Neural cell (in vitro differentiated cells): ENCODE measurements around the gene ZNF563. TPM values are rescaled to one million over a fixed set of nuclear protein-coding genes. Genes with fewer than 3 reads are reported as not detected.

Experiments
- H2AFZ ChIP-seq: fragments of 200-600, 300-800 bp; sonication (generic), shearing (Covaris generic); 2 replicates; pipeline ENCODE4 v1.6.0; 2014; ENCODE audit warnings: low read depth, mild to moderate bottlenecking, antibody characterized with exemption, low read length, moderate library complexity
- H3F3A ChIP-seq: fragments of 200-600 bp; shearing (Covaris generic); 2 replicates; pipeline ENCODE4 v1.6.1; 2016; ENCODE audit warnings: mild to moderate bottlenecking, moderate library complexity, mixed read lengths, antibody characterized with exemption, low read length; ENCODE audit not compliant: insufficient read depth, poor library complexity, severe bottlenecking
- H3K27ac ChIP-seq: fragments of 200-600, 300-800 bp; sonication (generic), shearing (Covaris generic); 2 replicates; pipeline ENCODE4 v1.5.1; 2014; ENCODE audit warnings: mild to moderate bottlenecking, low read length, moderate library complexity
- H3K27me3 ChIP-seq: fragments of 300-800, 200-600 bp; sonication (generic), shearing (Covaris generic); 2 replicates; pipeline ENCODE4 v1.6.0; 2014; ENCODE audit warnings: mild to moderate bottlenecking, low read depth, low read length, moderate library complexity; ENCODE audit not compliant: insufficient read depth
- H3K36me3 ChIP-seq: fragments of 300-800, 200-600 bp; sonication (generic), shearing (Covaris generic); 2 replicates; pipeline ENCODE4 v1.5.1; 2014; ENCODE audit warnings: mild to moderate bottlenecking, antibody characterized with exemption, low read length, moderate library complexity; ENCODE audit not compliant: insufficient read depth
- H3K4me2 ChIP-seq: fragments of 300-800, 200-600 bp; sonication (generic), shearing (Covaris generic); 2 replicates; pipeline ENCODE4 v1.6.0; 2014; ENCODE audit warnings: mild to moderate bottlenecking, low read length
- H3K4me3 ChIP-seq: fragments of 300-800, 200-600 bp; sonication (generic), shearing (Covaris generic); 2 replicates; pipeline ENCODE4 v1.5.1; 2014; ENCODE audit warnings: mild to moderate bottlenecking, low read length, moderate library complexity
- H3K79me2 ChIP-seq: fragments of 200-600 bp; shearing (Covaris generic); replicated peaks from 2 replicates; pipeline ENCODE4 v1.6.0; 2014; ENCODE audit warnings: mild to moderate bottlenecking, low read length, moderate library complexity; ENCODE audit not compliant: insufficient read depth
- H3K9ac ChIP-seq: fragments of 300-800, 200-600 bp; sonication (generic), shearing (Covaris generic); 2 replicates; pipeline ENCODE4 v1.6.1; 2016; ENCODE audit warnings: mild to moderate bottlenecking, low read length, mixed read lengths
- H3K9me2 ChIP-seq: fragments of 200-600 bp; shearing (Covaris generic); 2 replicates; pipeline ENCODE4 v1.6.1; 2016; ENCODE audit warnings: mild to moderate bottlenecking, low read length, mixed read lengths; ENCODE audit not compliant: insufficient read depth
- H3K9me3 ChIP-seq: fragments of 200-600, 300-800 bp; sonication (generic), shearing (Covaris generic); 2 replicates; pipeline ENCODE4 v1.6.1; 2016; ENCODE audit warnings: mild to moderate bottlenecking, mixed run types, low read length, moderate library complexity, mixed read lengths
- H4K20me1 ChIP-seq: fragments of 200-600 bp; shearing (Covaris generic); 2 replicates; pipeline ENCODE4 v1.6.1; 2016; ENCODE audit warnings: mild to moderate bottlenecking, mixed run types; ENCODE audit not compliant: insufficient read depth
- CTCF ChIP-seq: fragments of 450-650 bp; IDR thresholded peaks from 2 replicates; pipeline ENCODE4 v1.5.1; 2014; ENCODE audit warnings: antibody characterized with exemption, mild to moderate bottlenecking, moderate library complexity; ENCODE audit not compliant: poor library complexity, severe bottlenecking
- EP300 ChIP-seq: fragments of 450-650 bp; conservative IDR thresholded peaks from 2 replicates; pipeline ENCODE4 v1.6.1; 2014; ENCODE audit warnings: antibody characterized with exemption, mild to moderate bottlenecking, moderate library complexity; ENCODE audit not compliant: poor library complexity, severe bottlenecking
- EZH2 ChIP-seq: fragments of 200-600, 300-800 bp; shearing (Covaris generic), sonication (generic); IDR thresholded peaks from 2 replicates; pipeline ENCODE4 v1.6.1; 2014; ENCODE audit warnings: antibody characterized with exemption, low read length, borderline replicate concordance, mild to moderate bottlenecking; ENCODE audit not compliant: insufficient read depth, poor library complexity, severe bottlenecking
- MXI1 ChIP-seq: fragments of 450-650 bp; conservative IDR thresholded peaks from 2 replicates; pipeline ENCODE4 v1.6.1; 2014; ENCODE audit warnings: antibody characterized with exemption, mild to moderate bottlenecking; ENCODE audit not compliant: poor library complexity, severe bottlenecking
- POLR2AphosphoS5 ChIP-seq: IDR thresholded peaks from 2 replicates; pipeline ENCODE4 v1.6.1; 2012
- RAD21 ChIP-seq: fragments of 450-650 bp; conservative IDR thresholded peaks from 2 replicates; pipeline ENCODE4 v1.6.1; 2014; ENCODE audit warnings: antibody characterized with exemption, mild to moderate bottlenecking, moderate library complexity
- REST ChIP-seq: IDR thresholded peaks from 2 replicates; pipeline ENCODE4 v1.6.1; 2012; ENCODE audit warnings: borderline replicate concordance
- SMC3 ChIP-seq: fragments of 450-650 bp; conservative IDR thresholded peaks from 2 replicates; pipeline ENCODE4 v1.6.1; 2014; ENCODE audit warnings: antibody characterized with exemption, mild to moderate bottlenecking, moderate library complexity; ENCODE audit not compliant: poor library complexity
- TAF1 ChIP-seq: IDR thresholded peaks from 2 replicates; pipeline ENCODE4 v1.6.1; 2012; ENCODE audit warnings: low read depth
- polyA plus RNA-seq: library from polyadenylated mRNA; depleted of rRNA; stranded (reverse); fragments of >200 nt; gene quantifications from 2 replicates; pipeline ENCODE4 v1.2.3, GENCODE V29; 2014

The ZNF563 gene
- polyA plus RNA-seq, 1 donor from 2014 or later = 3.6 TPM

DNA sequence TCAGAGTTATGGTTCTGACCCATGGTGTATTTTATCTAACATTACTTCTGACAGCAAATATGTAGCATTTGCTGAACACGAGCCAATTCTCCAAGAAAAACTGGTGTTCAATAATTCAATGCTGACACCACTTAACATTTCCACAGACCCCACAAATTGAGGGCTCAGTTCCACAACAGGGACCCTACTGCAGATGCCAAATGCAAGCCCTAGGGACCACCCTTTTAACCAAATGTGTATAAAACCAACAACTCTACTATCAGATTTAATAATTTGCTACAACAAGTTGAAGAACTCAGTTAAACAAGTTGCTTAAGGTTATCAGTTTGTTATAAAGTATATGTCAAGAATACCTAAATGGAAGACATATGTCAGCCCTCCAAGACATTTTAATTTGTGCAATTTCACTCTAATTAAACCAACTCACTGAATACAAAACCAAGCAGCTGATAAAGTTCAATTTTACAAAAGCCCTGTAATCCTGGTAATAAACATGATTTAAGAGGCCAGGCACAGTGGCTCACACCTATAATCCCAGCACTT is 45.4 kb downstream of the ZNF563 start:
- Histone ChIP-seq H3K4me2 (no peak overlapping the region), H3K9ac (no peak overlapping the region), H4K20me1 (no peaks in the 10 kb centered on the region), H3K9me2 (no peaks in the 10 kb centered on the region), H3F3A (no peaks in the 10 kb centered on the region), H2AFZ (no peak overlapping the region), H3K36me3 (no peaks in the 10 kb centered on the region), H3K27ac (no peak overlapping the region), H3K4me3 (no peak overlapping the region), H3K79me2 (peaks cover 46% of the 10 kb centered on the region), H3K27me3 (no peaks in the 10 kb centered on the region), H3K9me3 (no peaks in the 10 kb centered on the region)
- no peak for TF ChIP-seq CTCF

DNA sequence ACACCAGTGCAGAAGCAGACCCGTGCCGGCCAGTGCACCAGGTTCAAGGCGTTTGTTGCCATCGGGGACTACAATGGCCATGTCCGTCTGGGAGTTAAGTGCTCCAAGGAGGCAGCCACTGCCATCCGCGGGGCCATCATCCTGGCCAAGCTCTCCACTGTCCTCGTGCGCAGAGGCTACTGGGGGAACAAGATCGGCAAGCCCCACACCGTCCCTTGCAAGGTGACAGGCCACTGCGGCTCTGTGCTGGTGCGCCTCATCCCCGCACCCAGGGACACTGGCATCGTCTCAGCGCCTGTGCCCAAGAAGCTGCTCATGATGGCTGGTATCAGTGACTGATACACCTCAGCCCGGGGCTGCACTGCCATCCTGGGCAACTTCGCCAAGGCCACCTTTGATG is 48.8 kb downstream of the ZNF563 start:
- no peak for TF ChIP-seq REST
- no peak for TF ChIP-seq EP300
- TF ChIP-seq TAF1 = no peak
- no peak for TF ChIP-seq MXI1
- no peak for TF ChIP-seq EZH2
- TF ChIP-seq SMC3 = no peak
- TF ChIP-seq POLR2AphosphoS5 = no peak
- no peak for TF ChIP-seq RAD21
- no peak for TF ChIP-seq CTCF
- Histone ChIP-seq H3K4me3 (no peak overlapping the region), H3K9me2 (no peaks in the 10 kb centered on the region), H3K36me3 (no peaks in the 10 kb centered on the region), H3K79me2 (peaks cover 40% of the 10 kb centered on the region), H3F3A (no peaks in the 10 kb centered on the region), H2AFZ (no peak overlapping the region), H3K27me3 (no peaks in the 10 kb centered on the region), H3K4me2 (no peak overlapping the region), H3K27ac (no peak overlapping the region), H3K9ac (no peak overlapping the region), H4K20me1 (no peaks in the 10 kb centered on the region), H3K9me3 (no peaks in the 10 kb centered on the region)
